Heart right ventricle (tissue), 16 donors: Measurements from ENCODE around the gene KCP. TPM values are rescaled to one million over a fixed set of nuclear protein-coding genes. Genes with fewer than 3 reads are reported as not detected.

ENCODE experiments used
- ATAC-seq, 8 donors: fragments of 200-7000 bp; cut with Tn5 transposase; one replicate each; pipeline ENCODE4 v1.9.1; 2020; ENCODE audit warnings: mild to moderate bottlenecking in 8 of 8, moderate library complexity in 8 of 8, moderate number of reproducible peaks in 1 of 8
- DNase-seq, 2 donors: peaks; one replicate each; pipeline ENCODE4 v3.0.0-alpha.2; 2020
- H3K27ac ChIP-seq, 10 donors: fragments of 200-600 bp; sonication (generic) in 2 of 10; one replicate each; pipeline versions ENCODE4 v1.5.0 to v1.8.0; 2020 to 2022; ENCODE audit warnings: mild to moderate bottlenecking in 3 of 10
- H3K27me3 ChIP-seq, 7 donors: fragments of 200-600 bp; one replicate each; pipeline ENCODE4 v1.8.0; 2021 to 2022; ENCODE audit warnings: mild to moderate bottlenecking in 2 of 7
- H3K36me3 ChIP-seq, 9 donors: fragments of 200-600 bp; sonication (generic) in 1 of 9; one replicate each; pipeline versions ENCODE4 v1.5.0 to v1.8.0; 2020 to 2022; ENCODE audit warnings: mild to moderate bottlenecking in 2 of 9
- H3K4me1 ChIP-seq, 9 donors: fragments of 200-600 bp; sonication (generic) in 1 of 9; one replicate each; pipeline versions ENCODE4 v1.5.0 to v1.8.0; 2020 to 2022; ENCODE audit warnings: mild to moderate bottlenecking in 4 of 9
- H3K4me3 ChIP-seq, 10 donors: fragments of 200-600 bp; sonication (generic) in 2 of 10; one replicate each; pipeline versions ENCODE4 v1.5.0 to v1.8.0; 2020 to 2022; ENCODE audit warnings: mild to moderate bottlenecking in 7 of 10, moderate library complexity in 2 of 10
- H3K9me3 ChIP-seq, 11 donors: fragments of 200-600 bp in 10 of 11; sonication (generic) in 2 of 11; one replicate each; pipeline versions ENCODE4 v1.5.0 to v1.8.0; 2013 to 2022; ENCODE audit warnings: mild to moderate bottlenecking in 2 of 11, control low read depth in 1 of 11, moderate library complexity in 1 of 11
- WGBS, 2 donors: extraction: QIAGEN DNeasy Blood & Tissue Kit; methylation state at CpG; one replicate each; pipeline ENCODE4 v1.1.7; 2013; ENCODE audit warnings: inconsistent platforms in 1 of 2; 5-methylcytosine and 5-hydroxymethylcytosine counted together
- intact Hi-C, 10 donors: fragments of 100-400 bp; cut with DNase I; formaldehyde crosslinking; loops; one replicate each; pipeline versions ENCODE4 v1.11.1 to v1.14.2; 2022
- polyA plus RNA-seq, 2 donors: library from polyadenylated mRNA; stranded (reverse); fragments of 200-250 nt; gene quantifications; one replicate each; pipeline ENCODE4 v1.2.3, GENCODE V29; 2013
- total RNA-seq, 10 donors: library from RNA; stranded (reverse); fragmentation: NEBNext Ultra II Directional in 3 of 10; extraction: Animal tissue kit (Norgen Biotek cat#: 25700) in 3 of 10; gene quantifications; one replicate each; pipeline versions ENCODE4 v1.2.1 to v1.2.4, GENCODE V29; 2021 to 2023
- TF ChIP-seq, protein P1 (sequence below), 9 donors: fragments of 200-600 bp; sonication (generic) in 2 of 9; IDR thresholded peaks; one replicate each; pipeline versions ENCODE4 v1.5.0 to v1.8.0; 2021 to 2022; ENCODE audit warnings: antibody characterized with exemption in 9 of 9, mild to moderate bottlenecking in 5 of 9, moderate library complexity in 1 of 9
- donor health status: Arrhythmogenic right ventricular cardiomyopathy.
- donor health status: ischemic (EF 13 %, LVEDD 7.1; RV severe dilation, severe dysfunction).
- donor health status: healthy with polysubstance abuse.
- donor health status: DM: no; HTN: yes; CAD: no.
- donor health status: DM: no; HTN: no; CAD: no.
- donor health status: ischemic (EF 25% LVEDD 6.9; RV normal size, moderate dysfunction).
- donor health status: ischemic (EF 25% LVEDD 5.7; RV mildly dilated, moderate dysfunction).
- donor health status: healthy.
- donor health status: DM: yes; HTN: yes; CAD: no.
- donor health status: Ischemic cardiomyopathy.
- donor health status: ischemic (EF 35%, LVEDD 5.7; RV mildly dilated, moderate dysfunction).
- donor health status: nonischemic (EF 11% LVEDD 7.7; RV severe dilation, severe dysfunction).
- donor health status: DM: yes; HTN: yes; CAD: no.
- donor health status: PGD.
- donor health status: ischemic (EF 29% LVEDD 5.4; RV normal size, mild dysfunction).
- donor health status: nonischemic (EF 23%, LVEDD 6.1; RV moderate dilation, normal function).

KCP gene
- total and polyA plus RNA-seq, 12 donors = 0.09 to 0.44 (median 0.27) TPM

DNA sequence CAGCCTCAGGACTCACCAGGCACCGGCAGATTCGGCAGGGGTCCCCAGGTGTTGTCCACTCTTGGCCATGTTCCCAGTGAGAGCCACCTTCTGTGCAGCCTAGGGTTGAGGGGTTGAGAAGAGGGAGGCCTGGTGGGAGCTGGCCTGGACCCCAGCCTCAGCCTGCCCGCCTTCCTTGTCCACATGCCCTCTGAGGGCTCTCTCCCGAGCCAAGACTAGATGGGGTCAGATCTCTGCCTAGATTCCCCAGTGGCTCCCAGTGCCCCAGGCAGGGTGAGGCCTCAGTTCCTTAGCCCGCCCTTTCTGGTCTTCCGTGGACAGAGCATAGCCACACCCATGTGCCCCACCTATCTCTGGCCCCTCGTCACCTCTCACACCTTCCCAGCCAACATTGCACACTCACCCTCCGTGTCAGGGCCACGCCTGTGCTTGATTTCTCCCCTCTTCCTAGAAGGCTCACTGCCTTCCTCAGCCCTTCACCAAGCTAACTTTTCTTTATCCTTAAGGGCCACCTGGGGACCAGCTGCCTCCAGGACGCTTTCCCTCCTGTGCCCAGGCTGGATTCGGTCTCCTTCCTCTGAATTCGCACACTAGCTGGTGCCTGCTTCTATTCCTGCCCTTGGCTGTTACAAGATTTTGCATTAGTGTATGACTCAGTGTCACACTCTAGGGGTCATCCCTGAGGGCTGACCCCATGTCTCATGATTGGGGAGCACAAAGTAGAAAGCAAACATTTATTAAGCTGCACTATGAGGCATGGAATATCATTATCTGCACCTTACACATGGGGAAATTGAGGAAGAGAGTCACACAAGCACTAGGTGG, 7.5 kb downstream of the KCP start:
- intact Hi-C loops = loop anchor here in 6 of 10 donors (2.0 to 10.0 kb wide), 4 partner anchors 186 to 312 kb away; no protein-coding TSS in a partner anchor
- peak in 3 of 8 donors; percentile 17 to 38 (median 21) for ATAC-seq
- no peak for DNase-seq
- peaks cover 0 to 34% (median 16%) of the 10 kb centered on the region in 7 donors for H3K27me3 ChIP-seq
- WGBS, 2 donors = 76 to 82% methylated on average over 12 of the region's 12 CpGs
- H3K36me3 ChIP-seq = no peaks in the 10 kb centered on the region
- peaks cover 0 to 14% (median 0%) of the 10 kb centered on the region in 11 donors for H3K9me3 ChIP-seq
- no peaks in the 10 kb centered on the region for H3K4me1 ChIP-seq
- TF ChIP-seq, protein P1, sequence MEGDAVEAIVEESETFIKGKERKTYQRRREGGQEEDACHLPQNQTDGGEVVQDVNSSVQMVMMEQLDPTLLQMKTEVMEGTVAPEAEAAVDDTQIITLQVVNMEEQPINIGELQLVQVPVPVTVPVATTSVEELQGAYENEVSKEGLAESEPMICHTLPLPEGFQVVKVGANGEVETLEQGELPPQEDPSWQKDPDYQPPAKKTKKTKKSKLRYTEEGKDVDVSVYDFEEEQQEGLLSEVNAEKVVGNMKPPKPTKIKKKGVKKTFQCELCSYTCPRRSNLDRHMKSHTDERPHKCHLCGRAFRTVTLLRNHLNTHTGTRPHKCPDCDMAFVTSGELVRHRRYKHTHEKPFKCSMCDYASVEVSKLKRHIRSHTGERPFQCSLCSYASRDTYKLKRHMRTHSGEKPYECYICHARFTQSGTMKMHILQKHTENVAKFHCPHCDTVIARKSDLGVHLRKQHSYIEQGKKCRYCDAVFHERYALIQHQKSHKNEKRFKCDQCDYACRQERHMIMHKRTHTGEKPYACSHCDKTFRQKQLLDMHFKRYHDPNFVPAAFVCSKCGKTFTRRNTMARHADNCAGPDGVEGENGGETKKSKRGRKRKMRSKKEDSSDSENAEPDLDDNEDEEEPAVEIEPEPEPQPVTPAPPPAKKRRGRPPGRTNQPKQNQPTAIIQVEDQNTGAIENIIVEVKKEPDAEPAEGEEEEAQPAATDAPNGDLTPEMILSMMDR (IDR thresholded peaks at IDR 0.05) = no peak
- no peak overlapping the region for H3K27ac ChIP-seq
- no peak overlapping the region for H3K4me3 ChIP-seq

DNA sequence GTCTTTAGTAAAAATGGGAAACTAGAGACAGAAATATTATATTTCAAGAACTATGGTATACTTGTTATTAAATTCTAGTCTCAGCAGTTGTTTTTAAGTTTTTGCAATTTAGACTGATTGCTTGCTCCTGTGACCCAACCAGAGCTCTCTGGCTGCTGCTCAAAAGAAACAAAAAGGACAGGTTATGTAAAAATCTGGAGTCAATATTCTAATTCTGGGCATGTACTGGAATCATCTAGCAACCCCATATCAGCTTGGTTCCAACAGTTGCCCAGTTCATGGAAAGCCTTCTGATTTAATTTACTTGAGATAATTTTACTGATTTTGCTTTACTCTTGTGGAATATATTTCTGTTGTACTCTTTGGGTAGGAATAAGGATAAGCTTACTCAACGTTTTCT, 10.3 kb downstream of the KCP start:
- Histone ChIP-seq H3K27ac (no peak overlapping the region), H3K27me3 (peaks cover 0 to 12% (median 0%) of the 10 kb centered on the region in 7 donors), H3K4me1 (no peaks in the 10 kb centered on the region), H3K9me3 (peaks cover 0 to 14% (median 0%) of the 10 kb centered on the region in 11 donors), H3K36me3 (no peaks in the 10 kb centered on the region), H3K4me3 (no peak overlapping the region)
- WGBS, 2 donors = 58 to 64% methylated on average over 1 of the region's 1 CpG
- intact Hi-C loops = loop anchor here in 5 of 10 donors (5.0 to 10.0 kb wide), 3 partner anchors 192 to 315 kb away; no protein-coding TSS in a partner anchor
- TF ChIP-seq, protein P1 (IDR thresholded peaks at IDR 0.05) = no peak
- no peak for ATAC-seq
- no peak for DNase-seq

DNA sequence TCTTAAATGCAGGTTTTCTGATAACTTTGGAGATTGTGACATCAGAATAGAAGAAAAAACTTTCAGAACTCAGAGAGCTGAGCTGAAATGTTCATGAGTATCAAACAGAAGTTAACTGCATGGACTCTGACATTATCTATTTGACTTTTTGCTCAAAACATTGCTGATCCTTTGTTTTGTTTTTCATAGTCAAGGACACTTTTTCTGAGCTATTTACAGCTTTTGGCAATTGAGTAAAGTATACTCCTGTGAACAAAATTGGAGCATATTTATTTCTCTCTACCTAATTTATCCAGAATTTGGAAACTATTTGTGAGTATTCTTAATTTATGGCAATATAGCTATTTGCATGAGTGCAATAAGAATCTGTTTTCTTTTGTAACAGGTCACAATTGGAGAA, 11.1 kb downstream of the KCP start:
- TF ChIP-seq, protein P1 (IDR thresholded peaks at IDR 0.05) = no peak
- H3K4me1 ChIP-seq = no peaks in the 10 kb centered on the region
- no peak for ATAC-seq

DNA sequence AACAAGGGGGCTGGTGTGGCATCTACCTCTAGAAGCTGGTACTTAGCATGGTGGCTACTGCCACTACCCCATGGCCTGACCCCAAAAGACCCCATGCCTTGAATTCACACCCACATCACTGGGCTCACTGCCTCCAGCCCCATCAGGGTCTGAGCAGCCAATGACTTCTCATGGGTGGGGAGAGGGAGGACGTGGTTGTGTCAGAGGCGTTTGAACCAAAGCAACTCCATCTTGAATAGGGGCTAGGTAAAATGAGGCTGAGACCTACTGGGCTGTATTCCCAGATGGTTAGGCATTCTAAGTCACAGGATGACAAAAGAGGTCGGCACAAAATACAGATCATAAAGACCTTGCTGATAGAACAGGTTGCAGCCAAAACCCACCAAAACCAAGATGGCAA, 15.2 kb downstream of the KCP start:
- no peak for ATAC-seq
- DNase-seq = no peak
- Histone ChIP-seq H3K4me1 (peaks cover 0 to 5% (median 0%) of the 10 kb centered on the region in 9 donors), H3K27ac (no peak overlapping the region), H3K27me3 (peaks cover 9 to 22% (median 12%) of the 10 kb centered on the region in 7 donors), H3K36me3 (no peaks in the 10 kb centered on the region), H3K4me3 (no peak overlapping the region), H3K9me3 (peaks cover 0 to 14% (median 0%) of the 10 kb centered on the region in 11 donors)
- 79 to 80% methylated on average over 3 of the region's 3 CpGs for WGBS, 2 donors
- TF ChIP-seq, protein P1 (IDR thresholded peaks at IDR 0.05) = no peak
- intact Hi-C loops = loop anchor here in 1 of 10 donors (10.0 kb wide), 1 partner anchor 231 kb away; no protein-coding TSS in a partner anchor

More for the DNA sequence above, 11.1 kb downstream of the KCP start:
- no peak overlapping the region for H3K4me3 ChIP-seq
- H3K36me3 ChIP-seq = no peaks in the 10 kb centered on the region
- peaks cover 0 to 6% (median 0%) of the 10 kb centered on the region in 7 donors for H3K27me3 ChIP-seq
- DNase-seq = no peak
- intact Hi-C loops = loop anchor here in 1 of 10 donors (10.0 kb wide), 1 partner anchor 235 kb away; no protein-coding TSS in a partner anchor
- H3K9me3 ChIP-seq = peaks cover 0 to 14% (median 0%) of the 10 kb centered on the region in 11 donors
- no peak overlapping the region for H3K27ac ChIP-seq
